ENCODE measurements around the gene FBXO4. TPM values are rescaled to one million over a fixed set of nuclear protein-coding genes. Genes with fewer than 3 reads are reported as not detected.

FBXO4 gene
- total RNA-seq, 4 donors from 2014 or later = 7.6 to 16.5 (median 7.9) TPM

GRCh38 chr5:41951224-41951623 lies 26.1 kb downstream of the FBXO4 start:
- TF ChIP-seq CTCF (IDR thresholded peaks at IDR 0.05) (no peak), POLR2A (IDR thresholded peaks at IDR 0.05) (no peak)
- Histone ChIP-seq H3K4me3 (no peak overlapping the region), H3K27me3 (no peaks in the 10 kb centered on the region), H3K4me1 (no peaks in the 10 kb centered on the region), H3K9me3 (no peaks in the 10 kb centered on the region), H3K36me3 (no peaks in the 10 kb centered on the region), H3K27ac (no peak overlapping the region)
- no peak for DNase-seq

GRCh38 chr5:41954286-41954685 lies 29.2 kb downstream of the FBXO4 start:
- no peak for TF ChIP-seq POLR2A (IDR thresholded peaks at IDR 0.05)
- TF ChIP-seq CTCF (IDR thresholded peaks at IDR 0.05) = no peak
- Histone ChIP-seq H3K36me3 (no peaks in the 10 kb centered on the region), H3K9me3 (no peaks in the 10 kb centered on the region), H3K4me1 (no peaks in the 10 kb centered on the region), H3K4me3 (no peak overlapping the region), H3K27ac (no peak overlapping the region), H3K27me3 (no peaks in the 10 kb centered on the region)
- DNase-seq = no peak

GRCh38 chr5:41955432-41956024 lies 30.4 kb downstream of the FBXO4 start:
- Histone ChIP-seq H3K27ac (no peak overlapping the region), H3K9me3 (peaks cover 0 to 6% (median 0%) of the 10 kb centered on the region in 4 donors), H3K27me3 (no peaks in the 10 kb centered on the region), H3K36me3 (no peaks in the 10 kb centered on the region), H3K4me1 (no peaks in the 10 kb centered on the region), H3K4me3 (no peak overlapping the region)
- DNase-seq = no peak
- TF ChIP-seq CTCF (IDR thresholded peaks at IDR 0.05) = no peak
- TF ChIP-seq POLR2A (IDR thresholded peaks at IDR 0.05) = no peak

- no peak for TF ChIP-seq CTCF (IDR thresholded peaks at IDR 0.05)
- no peak for TF ChIP-seq POLR2A (IDR thresholded peaks at IDR 0.05)
- Histone ChIP-seq H3K4me3 (no peak overlapping the region), H3K9me3 (peaks cover 0 to 6% (median 3%) of the 10 kb centered on the region in 4 donors), H3K27ac (no peak overlapping the region), H3K36me3 (no peaks in the 10 kb centered on the region), H3K27me3 (no peaks in the 10 kb centered on the region), H3K4me1 (no peaks in the 10 kb centered on the region)
- no peak for DNase-seq
These were observed 31.9 kb downstream of the FBXO4 start for GRCh38 chr5:41956943-41957342.

- DNase-seq = no peak
- H3K27me3 ChIP-seq = no peaks in the 10 kb centered on the region
- H3K4me1 ChIP-seq = no peaks in the 10 kb centered on the region
- peaks cover 0 to 6% (median 3%) of the 10 kb centered on the region in 4 donors for H3K9me3 ChIP-seq
- no peaks in the 10 kb centered on the region for H3K36me3 ChIP-seq
- no peak overlapping the region for H3K4me3 ChIP-seq
- no peak overlapping the region for H3K27ac ChIP-seq
- TF ChIP-seq POLR2A (IDR thresholded peaks at IDR 0.05) (no peak), CTCF (IDR thresholded peaks at IDR 0.05) (no peak)
These were observed 35.4 kb downstream of the FBXO4 start for GRCh38 chr5:41960481-41960880.

GRCh38 chr5:41961736-41962135 lies 36.7 kb downstream of the FBXO4 start:
- Histone ChIP-seq H3K4me1 (no peaks in the 10 kb centered on the region), H3K9me3 (peaks cover 0 to 6% (median 3%) of the 10 kb centered on the region in 4 donors), H3K36me3 (no peaks in the 10 kb centered on the region), H3K4me3 (no peak overlapping the region), H3K27ac (no peak overlapping the region), H3K27me3 (no peaks in the 10 kb centered on the region)
- TF ChIP-seq POLR2A (IDR thresholded peaks at IDR 0.05) = no peak
- TF ChIP-seq CTCF (IDR thresholded peaks at IDR 0.05) = no peak
- no peak for DNase-seq
